HG03439 (cell line): ENCODE measurements around the gene AHDC1.

Experiments used
- ATAC-seq: cut with Tn5 transposase; IDR thresholded peaks from one replicate; pipeline ENCODE4 v1.9.1; 2021; ENCODE audit warnings: mild to moderate bottlenecking, moderate library complexity; ENCODE audit not compliant: unreplicated experiment

AHDC1 gene

DNA sequence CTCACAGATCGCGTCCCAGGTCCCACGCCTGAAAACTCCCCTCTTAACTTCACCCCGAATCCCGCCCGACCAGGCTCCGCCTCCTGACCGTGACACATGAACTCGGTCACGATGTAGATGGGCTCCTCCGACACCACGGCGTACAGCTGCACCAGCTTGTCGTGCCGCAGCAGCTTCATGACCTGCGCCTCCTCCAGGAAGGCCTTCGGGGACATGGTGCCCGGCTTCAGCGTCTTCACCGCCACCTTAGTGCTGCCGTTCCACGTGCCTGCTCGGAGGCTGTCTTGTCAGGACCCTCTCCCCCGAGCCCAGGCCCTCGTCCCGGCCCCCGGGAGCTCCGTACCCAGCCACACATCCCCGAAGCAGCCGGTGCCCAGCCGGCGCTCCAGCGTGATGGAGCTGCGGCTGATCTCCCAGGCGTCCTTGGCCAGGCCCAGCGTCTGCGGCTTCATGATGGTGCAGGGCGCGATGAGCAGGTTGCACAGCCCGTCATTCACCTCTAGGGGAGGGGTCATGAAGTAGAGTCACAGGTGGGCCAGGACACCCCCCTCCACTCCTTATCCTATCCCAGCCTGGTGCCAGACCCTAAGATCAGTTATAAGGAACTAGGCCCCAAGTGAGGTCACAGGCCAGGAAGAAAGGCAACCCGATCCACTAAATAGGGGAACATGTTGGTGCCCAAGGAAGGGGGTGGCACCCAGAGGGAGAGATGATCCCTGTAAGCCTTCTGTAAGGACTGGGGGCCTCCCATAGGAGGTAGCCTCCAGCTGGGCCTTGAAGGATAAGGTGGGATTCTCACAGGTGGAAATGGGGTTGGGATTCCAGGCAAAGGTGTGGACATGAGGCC, 11.6 kb upstream of the AHDC1 start:
- no peak for ATAC-seq

DNA sequence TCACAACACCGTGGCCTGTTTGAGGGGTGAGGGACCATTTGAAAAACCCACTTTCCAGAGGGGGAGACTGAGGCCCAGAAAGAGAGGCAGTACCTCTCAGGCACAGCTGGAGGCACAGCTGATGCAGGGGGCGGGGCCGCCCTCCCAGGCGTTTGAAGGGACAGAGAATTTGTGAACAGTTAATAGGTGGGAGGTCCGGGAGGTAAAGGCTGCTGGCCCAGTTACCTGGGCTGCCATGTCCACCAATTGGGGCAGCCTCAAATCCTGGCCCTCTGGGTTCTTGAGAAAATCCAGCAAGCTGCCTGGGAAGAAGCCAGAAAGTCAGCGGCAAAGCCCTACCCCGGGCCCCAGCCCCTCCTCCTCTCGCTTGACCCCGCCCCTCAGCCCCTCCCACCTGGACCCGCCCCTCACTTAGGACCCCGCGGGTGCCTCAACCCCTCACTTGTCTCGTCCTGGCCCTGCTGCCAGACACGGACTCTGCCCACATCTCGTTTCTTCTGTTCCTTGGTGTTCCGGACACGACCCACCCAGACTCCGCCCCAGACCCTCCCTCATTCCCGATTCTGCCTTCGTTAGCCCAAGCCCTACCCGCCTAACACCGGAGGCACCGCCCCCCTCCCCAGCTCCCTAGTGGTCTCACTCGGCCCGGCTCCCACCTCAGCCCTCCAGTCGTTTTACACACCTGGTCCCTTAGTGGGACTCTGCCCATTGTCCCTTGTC, 10.8 kb upstream of the AHDC1 start:
- ATAC-seq, result no peak

DNA sequence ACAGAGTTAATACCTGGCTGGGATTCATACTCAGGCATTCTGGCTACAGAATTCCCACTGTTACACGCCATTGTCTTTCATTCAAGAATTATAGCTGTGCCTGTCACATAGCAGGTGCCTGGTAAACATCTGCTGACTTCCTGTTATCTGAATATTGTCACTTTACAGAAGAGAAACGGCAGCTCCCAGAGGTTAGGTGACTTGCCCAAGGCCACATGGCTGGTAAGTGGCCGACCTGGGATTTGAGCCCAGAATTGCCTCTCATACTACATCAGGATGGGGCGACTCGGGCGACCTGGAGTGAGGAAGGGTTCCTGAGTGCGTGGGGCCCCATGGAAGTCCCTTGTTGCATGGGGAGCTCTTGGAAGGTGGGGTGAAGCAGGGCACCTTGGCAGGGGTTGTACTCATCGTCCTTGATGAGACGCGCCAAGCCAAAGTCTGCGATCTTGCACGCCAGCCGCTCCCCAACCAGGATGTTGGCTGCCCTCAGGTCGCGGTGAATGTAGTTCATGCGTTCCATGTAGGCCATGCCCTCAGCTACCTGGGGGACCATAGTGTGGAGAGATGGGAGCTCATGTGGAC, 10.2 kb upstream of the AHDC1 start:
- no peak for ATAC-seq

DNA sequence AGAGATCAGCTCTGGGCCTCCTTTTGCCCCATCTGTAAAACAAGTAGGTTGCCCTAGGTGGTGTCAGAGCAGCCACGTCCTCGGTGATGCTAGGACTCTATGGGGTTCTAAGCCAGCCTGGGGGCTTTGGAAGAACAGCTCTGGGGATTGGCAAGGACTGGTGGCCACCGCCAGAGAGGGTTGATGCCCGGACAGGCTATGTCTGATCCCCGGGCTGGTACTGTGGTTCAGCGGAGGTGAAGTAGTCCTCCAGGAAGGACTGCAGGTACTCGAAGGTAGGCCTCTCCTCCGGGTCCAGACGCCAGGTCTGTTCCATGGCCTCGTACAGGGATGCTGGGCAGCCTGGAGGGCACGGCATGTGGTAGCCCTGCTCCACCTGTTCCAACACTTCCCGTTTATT, 8.8 kb upstream of the AHDC1 start:
- no peak for ATAC-seq

DNA sequence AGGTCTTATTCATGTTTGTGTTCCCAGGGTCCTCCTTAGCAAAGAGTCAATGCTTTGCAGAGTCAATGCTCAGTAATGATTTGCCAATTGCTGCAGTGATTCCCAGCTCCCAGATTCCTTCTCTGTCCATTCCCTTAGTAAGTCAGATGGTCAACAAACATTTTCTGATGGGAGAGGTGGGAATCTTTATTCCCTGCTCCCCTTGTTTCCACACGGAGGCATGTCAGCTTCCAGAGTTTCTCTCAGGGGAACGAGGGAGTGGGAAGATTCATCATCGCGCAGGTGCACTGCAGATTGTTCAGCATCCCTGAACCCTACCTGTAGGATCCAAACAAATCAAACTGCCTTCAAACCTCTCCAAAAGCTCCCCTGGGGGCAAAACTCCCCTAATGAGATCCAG, 7.5 kb upstream of the AHDC1 start:
- ATAC-seq, result no peak

DNA sequence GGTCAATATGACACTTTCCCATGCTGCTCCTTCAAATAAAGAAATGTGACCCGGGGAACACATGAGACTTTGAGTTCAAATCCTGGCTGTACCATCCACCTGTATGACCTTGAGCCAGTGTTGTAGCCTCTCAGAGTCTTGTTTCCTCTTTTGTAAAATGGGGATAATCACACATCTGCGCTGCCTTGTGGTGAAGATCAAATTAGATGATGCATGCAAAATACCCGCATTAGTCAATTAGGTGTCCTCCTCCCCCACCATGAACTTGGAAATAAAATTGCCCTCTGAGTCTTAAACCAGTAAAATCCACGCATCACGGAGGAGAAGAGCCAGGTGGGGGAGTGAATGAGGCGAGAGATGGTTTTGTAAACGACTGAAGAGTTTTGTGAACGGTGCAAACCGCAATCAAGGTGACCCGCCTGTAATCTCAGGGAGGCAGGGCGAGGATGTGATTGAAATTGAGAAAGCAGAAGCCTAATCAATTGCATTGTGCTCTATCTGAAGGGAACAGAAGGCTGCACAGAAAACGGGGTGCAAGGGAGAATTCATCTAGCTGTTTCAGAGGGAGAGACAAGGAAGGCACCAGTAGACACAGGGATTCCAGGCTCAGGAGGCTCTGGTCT, 5.8 kb upstream of the AHDC1 start:
- ATAC-seq, result no peak

DNA sequence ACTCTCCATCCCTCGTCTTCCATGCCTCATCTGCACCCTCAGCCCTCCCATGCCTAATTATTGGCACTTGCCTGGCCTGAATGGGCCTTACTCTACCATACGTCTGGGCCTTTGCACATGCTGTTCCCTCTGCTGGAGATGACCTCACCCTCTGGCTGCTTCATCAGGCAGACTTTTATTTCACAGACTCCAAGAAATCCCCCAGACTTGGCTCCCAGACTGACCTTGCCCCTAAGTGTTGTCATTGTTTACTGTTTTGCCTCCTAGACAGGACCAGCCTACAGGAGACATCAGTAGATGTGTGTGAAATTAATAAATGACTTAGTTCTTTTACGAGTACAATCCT, 5.2 kb upstream of the AHDC1 start:
- no peak for ATAC-seq

DNA sequence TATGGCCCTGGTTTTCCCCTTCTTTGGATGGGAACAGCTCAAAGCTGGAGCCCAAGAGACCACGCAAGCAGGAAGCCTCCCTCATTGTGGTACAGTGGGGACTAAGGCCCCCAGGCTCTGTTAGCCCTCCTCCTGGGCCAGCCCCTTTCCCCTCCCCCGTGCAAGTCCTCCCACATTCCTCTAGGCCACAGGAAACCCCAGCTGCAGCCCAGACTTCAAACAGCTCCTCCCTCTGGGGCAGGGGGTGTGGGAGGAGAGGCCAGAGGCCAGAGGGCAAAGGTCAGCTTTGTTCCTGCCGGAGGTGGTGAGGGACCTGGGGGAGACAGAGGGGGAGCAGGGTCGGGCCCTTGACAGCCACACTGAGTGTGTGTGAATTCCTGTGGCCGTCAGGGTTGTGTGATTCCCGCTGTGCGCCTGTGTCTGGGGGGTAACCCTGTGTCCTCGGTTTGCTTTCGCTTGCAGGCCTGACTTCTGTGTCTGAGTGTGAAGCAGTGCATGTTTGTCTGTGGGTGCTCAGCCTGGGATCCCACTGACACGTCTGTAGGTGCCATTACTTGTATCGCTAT, 3.4 kb upstream of the AHDC1 start:
- no peak for ATAC-seq

DNA sequence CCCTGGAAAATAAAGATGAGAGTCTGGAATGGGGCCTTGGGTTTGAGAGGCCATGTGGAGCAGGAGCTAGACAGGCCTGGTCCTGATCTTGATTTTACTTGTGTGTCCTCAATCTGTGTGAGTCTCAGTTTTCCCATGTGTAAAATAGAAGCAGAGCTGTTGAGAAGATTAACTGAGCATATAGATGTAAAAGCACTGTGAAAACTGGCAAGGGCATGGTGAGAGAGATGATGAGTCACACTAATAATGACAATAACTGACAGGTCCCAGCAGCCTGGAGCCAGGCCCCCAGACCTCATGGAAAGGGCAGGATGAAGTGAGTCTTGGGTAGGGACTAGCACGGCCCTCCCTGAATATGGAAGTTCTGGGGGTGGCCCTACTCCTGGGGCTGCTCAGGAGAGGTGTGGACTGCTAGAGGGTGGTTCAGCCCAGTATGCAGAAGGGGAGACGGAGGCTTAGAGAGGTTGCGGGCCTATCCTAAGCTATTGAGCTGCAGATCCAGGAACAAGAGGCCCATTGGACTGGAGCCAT, 2.8 kb upstream of the AHDC1 start:
- no peak for ATAC-seq

DNA sequence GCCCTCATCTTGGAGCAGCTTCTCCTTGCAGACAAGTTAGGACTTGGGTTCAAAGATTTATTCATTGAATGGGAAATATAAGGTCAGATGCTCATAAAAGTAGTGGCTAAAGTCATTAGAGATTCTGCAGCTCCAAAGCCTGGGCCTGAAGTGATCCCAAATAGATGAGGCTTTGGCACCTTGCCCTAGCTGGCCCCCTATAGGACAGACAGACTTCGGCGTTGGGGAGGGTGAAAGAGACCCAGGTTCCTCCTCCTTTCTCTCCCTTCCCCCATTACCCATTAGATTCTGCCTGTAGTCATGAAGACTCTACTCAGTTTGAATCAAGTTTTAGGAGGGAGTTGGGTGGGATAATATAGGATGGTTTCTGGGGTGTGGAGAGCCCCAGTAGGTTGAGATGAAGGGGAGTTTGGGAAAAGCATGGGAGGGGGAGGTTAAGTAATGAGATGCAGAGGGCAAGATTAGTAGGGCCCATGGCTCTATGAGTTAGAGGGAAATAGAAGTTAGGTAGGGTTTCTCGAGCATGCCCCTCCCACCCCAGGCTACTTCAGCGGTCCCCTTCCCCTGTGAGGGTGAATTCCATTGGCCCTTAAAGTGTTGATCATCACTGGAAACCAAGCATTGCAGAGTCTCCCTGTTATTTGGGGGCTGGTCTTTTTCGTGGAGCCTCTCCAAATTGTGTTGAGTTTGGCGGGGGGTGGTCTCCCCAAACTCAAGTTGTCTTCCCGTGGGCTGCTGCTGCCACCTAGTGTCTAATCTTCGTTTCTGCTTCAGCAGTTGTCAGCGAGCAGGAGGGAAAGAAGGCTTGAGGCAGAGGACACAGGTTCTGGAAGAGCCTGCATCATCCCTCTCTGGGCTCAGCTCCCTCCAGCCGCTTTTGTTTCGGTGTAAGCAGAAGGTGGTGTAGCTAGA, 2.1 kb upstream of the AHDC1 start:
- no peak for ATAC-seq

DNA sequence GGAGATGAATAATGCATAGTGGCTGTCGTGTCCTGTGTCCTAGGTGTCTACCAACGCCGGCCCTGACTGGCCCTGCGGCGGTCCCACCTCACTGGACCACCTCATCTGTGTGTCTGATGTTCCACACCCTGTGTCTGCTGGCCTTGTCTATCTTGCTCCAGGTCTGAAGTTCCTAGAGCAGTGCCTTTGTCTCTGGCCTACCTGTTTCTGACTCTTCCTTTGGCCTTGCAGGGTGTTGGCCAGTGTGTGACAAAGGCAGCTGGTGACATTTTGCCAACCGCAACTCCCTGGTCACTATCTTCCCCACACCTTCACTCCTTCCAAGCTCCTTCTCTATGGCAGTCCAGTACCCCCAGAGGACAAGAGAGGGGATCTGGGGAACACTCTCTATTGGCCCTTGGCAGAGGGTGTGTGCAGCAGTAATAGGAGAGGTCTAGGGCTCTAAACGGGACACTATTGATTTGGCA, 1.4 kb upstream of the AHDC1 start:
- ATAC-seq, result no peak

DNA sequence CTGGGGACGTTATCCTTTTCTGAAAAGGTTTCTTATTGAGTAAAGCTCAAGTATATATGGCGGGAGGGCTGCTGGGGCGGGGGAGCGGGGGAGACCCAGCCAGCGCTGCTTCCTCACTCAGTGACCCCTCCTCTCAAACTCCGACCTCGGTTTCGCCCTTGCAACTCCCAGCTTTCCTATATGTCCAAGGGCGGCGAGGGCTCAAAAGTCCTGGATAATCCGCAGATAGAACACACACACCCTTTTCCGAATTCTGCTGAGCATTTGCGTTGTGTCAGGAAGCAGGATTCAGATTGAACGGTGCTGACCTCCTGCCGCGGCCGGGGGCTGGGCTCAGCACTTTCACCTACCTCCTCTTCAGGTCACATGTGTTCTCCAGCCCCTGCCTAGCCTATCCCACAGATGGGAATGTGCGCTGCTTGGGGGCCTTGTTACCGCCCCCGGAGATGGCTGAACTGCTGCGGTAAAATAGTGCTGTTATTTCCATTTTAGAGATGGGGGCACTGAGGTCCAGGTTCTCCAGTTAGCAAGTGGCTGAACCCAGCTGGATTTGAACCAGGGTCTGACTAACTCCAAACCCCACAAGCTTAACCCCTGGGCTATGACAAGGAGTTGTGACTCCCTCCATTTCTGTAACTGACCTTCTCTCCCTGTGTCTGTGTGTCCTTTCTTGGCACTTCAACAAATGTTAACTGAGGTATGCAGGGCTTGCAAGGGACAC, 795 bp upstream of the AHDC1 start:
- no peak for ATAC-seq

DNA sequence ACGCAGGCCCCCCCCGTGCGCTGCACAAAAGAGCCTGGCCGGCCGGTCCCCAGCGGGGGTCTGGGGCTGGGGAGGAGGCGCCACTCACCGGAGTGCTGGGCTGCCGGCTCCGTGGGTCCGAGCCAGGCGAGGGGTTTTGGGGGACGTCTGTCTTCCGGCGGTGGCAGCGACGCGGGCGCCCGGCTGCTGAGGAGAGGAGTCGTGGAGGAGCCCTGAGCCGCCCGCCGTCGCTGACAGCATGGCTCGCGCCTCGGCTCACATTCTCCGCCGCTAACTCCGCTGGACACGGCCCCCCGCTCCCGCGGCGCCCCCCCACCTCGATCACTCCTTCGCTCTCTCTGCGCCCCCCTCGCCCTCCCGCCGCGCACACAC, 649 bp downstream of the AHDC1 start:
- no peak for ATAC-seq

DNA sequence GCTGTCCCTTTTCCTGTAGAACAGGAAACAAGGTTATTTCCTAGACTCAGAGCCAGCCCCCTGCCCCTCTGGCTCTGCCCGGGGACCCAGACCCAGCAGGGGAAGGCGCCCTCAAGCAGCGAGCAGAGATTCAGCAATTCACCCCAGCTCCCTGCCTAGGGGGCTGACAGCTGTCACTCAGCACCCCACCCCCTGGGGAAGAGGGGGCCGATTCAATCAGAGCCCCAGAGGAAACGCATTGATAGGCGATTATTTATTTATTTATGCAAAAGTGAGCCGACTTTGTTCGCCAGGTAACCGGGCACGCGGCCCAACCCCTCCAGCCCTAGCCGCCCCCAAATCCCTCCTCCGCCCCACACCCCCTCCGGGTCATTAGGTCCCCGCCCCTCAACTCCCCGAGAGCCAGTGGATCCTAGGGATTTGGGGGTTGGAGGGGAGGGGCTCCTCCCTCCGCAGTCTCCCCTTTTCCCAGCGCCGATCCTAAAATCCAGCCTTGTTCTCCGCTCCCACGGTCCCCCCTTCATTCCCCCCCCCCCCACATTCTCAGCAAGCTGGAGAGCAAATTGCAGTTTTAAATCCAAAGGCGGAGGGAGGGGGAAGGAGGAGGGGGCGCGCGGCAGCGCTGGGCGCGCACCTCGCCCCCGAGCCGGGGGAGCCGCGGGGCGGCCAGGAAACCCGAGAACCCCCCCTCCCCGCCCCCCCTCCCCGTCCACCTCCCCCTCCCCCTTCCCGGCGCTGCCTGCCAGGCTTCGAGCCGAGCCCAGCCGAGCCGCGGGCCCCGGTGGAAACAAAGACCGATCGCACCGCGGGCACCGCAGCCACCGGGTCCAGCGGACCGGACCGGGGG, 1.3 kb downstream of the AHDC1 start:
- no peak for ATAC-seq

DNA sequence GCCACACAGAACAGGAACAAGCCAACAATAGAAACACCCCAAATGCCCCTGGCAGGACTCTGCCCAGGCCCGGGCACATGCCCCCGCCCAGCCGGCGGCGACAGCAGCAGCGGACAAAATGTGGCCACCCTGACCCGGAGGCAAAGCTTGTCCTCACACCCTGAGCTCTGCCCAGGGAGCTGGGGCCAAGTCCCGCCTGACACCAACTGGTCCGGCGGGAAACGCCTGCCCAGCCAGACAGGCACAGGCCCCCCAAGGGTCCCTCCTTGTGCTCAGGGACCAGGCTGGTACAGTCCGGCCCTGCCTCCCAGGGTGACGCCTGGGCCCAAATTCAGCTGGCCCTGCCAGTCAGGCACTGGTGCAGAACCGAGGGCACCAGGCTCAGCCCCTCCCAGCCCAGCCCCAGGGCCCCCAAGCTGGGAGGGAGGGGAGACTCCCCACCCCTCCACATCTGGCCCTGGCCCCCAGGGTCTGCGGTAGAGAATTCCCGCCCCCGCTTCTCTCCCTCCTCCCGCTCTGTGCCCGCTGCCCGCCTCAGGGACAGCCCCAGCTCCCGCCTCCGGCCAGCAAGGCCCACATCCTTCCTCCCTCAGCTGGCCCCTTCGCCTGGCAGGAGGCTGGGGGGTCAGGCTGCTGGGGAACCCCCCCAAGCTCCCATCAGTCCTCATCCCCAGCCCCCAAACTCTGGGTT, 2.0 kb downstream of the AHDC1 start:
- no peak for ATAC-seq

DNA sequence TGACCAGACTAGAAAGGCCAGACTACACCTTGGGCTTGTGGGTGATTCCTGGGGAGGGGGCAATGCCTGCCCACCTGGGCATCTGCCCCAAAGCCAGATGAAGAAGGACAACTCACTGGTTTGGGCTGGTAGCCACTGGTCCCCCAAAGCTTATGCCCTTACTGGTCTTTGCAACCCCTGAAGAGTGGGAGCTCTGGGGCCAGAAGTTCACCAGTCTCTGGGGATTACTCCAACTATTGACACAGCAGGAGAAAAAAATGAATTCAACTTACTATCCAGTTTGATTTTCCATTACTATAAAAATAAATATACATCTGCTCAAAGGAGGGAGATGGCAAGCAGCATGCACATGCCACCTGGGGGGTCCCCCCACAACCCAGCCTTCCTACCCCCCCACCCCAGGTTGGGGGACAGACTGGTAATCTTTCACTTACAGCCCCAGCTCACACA, 2.6 kb downstream of the AHDC1 start:
- no peak for ATAC-seq

DNA sequence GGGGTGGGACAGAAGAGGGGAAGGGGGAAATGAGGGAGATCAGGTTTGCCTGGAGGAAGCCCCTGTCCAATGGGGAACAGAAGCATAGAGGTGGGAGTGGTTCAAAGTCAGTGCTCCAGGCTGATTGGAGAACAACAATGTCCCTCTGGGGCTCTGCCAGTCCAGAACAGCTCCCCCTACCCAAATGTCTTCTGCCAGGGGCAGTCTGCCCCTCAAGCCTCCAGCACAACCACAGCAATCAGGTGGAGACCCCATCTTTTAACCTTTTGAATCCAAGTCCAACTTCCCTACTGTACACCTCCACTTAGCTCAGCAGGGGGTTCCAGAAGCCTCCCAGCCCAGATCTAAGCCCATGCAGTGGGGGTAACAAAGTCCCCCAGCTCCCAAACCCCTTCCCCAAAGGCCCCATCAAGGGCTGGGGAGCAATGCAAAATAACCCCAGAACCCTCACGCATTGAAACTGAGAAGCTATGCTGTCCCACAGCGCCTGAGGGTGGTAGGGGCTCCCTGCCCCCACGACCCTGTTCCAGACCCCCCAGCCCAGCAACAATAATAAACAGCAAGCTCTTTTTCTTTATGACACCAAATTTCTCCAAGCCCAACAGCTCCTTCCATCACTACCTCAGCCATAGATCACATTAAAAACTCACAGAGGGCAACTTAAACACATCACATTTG, 3.3 kb downstream of the AHDC1 start:
- ATAC-seq, result no peak
